IPS-18a (cell line): ENCODE results near the gene CASKIN1.

ENCODE experiments used
- H3K27ac ChIP-seq: one replicate; pipeline ENCODE4 v1.5.1; 2013; ENCODE audit warnings: low read length
- H3K27me3 ChIP-seq: one replicate; pipeline ENCODE4 v1.6.1; 2013; ENCODE audit warnings: mild to moderate bottlenecking, low read length; ENCODE audit not compliant: control insufficient read depth, insufficient read depth
- H3K36me3 ChIP-seq: one replicate; pipeline ENCODE4 v1.6.1; 2013; ENCODE audit warnings: low read depth, low read length; ENCODE audit not compliant: control insufficient read depth
- H3K4me1 ChIP-seq: one replicate; pipeline ENCODE4 v1.6.1; 2013; ENCODE audit warnings: low read depth, low read length; ENCODE audit not compliant: control insufficient read depth
- H3K4me3 ChIP-seq: one replicate; pipeline ENCODE4 v1.5.1; 2013; ENCODE audit warnings: low read length
- H3K9ac ChIP-seq: one replicate; pipeline ENCODE4 v1.6.1; 2013; ENCODE audit warnings: mild to moderate bottlenecking, low read length, moderate library complexity
- H3K9me3 ChIP-seq: one replicate; pipeline ENCODE4 v1.6.1; 2013; ENCODE audit warnings: low read depth, low read length; ENCODE audit not compliant: control insufficient read depth

The CASKIN1 gene

DNA sequence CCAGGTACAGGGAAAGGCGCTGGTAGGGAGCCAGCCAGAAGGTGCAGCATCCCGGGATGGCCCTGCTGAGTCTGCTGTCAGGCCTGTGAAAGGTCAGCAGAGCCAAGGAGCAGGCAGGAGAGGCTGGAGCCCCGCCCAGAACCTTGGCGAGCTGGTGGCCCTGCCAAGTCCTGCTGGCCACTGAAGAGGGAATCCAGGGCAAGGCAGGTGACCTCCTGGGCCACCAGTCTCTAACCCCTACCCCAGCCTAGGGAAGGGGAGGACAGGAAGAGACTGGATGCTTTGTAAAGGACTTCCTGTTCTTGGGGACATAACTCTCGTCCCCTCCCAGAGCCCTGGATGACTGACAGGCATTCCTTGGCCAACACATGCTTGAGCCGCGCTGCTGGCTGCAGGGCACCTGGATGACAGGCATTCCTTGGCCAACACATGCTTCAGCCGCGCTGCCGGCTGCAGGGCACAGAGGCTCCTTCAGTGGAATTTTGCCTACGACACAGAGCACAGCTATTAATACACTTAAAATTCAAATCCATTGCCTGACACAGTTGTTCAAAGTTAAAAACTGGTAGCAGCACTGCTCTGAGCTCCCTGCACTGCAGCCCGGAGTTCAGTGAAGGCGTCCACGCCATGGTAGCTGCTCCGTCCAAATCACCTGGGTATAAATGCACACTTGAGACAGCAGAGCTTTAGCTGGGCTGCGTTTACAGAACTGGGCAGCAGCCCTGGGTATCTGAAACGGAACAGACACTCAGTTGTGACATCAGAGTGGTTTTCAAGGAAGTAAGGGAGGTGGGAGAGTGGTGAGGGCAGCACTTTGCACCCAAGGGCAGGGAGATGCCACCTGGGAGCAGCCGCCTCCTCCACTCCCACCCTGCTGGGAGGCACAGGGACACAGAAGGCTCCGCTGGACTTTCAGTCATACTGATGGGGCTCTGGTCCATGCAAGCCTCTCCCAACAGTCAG is 16.2 kb upstream of the CASKIN1 start:
- no peaks in the 10 kb centered on the region for H3K27me3 ChIP-seq
- peak overlapping the region; percentile 64 for H3K4me3 ChIP-seq
- H3K9me3 ChIP-seq, result no peaks in the 10 kb centered on the region
- H3K9ac ChIP-seq, result no peak overlapping the region
- peaks cover 28% of the 10 kb centered on the region for H3K36me3 ChIP-seq
- no peak overlapping the region for H3K27ac ChIP-seq
- peaks cover 4% of the 10 kb centered on the region for H3K4me1 ChIP-seq

DNA sequence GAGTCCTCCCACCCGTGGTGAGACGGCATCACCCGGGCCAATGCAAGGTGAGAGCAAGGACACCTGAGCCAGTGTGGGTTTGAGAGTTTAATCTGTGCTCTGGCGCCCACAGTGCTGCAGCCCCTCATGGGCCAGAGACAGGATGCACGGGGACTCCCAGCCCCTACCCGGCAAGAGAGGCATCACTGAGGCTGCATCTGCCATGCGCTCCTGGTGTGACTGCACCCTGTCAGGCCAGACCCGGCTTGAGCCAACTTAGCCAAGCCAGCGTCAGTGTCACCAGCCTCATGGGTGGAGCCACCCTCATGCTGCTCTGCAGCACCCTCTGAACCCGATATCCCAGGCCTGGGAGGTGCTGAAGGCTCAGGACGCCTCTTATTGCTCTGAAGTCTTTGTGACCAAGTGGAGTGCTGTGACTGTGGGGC is 15.5 kb upstream of the CASKIN1 start:
- H3K9ac ChIP-seq, result no peak overlapping the region
- H3K36me3 ChIP-seq, result peaks cover 34% of the 10 kb centered on the region
- H3K27me3 ChIP-seq, result no peaks in the 10 kb centered on the region
- no peaks in the 10 kb centered on the region for H3K9me3 ChIP-seq
- H3K27ac ChIP-seq, result no peak overlapping the region
- H3K4me3 ChIP-seq, result no peak overlapping the region
- H3K4me1 ChIP-seq, result peaks cover 4% of the 10 kb centered on the region

DNA sequence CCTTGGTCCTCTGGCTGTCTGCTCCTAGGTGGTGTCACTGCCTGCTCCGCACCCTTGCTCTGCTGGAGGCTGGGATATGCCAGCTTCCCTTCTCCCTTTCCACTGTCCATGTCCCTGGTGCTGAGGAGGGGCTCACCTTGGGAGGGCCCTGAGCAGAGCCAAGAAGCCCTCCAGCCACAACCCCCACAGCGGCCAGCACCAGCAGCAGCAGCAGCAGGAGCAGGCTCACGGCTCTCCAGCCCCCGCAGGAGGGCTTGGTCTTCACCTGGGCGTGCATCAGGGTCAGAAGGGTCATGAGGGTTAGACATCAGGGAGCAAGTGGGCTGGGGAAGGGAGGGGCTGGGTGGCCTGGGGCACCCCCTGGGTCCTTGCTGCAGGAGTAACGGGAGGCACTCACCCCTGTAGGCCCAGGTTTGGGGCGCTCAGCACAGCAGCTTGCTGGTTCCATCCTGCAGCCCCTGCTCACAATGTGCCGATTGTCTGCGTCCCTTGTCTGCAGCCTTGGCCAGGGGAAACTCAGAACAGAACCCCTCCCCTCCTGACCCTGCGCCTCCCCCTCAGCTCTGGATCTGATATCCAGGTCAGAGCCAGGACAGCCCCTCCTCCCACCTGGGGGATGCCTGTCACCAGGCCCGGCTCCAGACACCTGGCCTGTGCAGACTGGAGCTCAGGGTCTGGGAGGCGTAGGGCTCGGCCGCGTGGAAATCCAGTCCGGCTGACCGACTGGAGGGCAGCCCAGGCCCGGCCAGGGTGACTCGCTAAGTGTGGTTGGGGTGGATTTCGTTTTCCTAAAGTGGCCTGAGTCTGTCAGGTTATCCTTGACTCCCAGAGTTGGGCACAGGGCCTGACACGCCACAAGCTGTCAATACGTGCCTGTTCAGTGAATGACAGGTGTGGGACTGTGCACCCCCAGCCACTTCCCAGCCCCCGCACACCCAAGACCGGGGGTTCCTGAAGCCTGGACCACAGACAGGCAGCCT is 14.3 kb upstream of the CASKIN1 start, which contains the start of gene BRICD5:
BRICD5 (minus strand) TSS at position 478 of the 980 bp plus-strand sequence; CDS start at position 448, 30 bp downstream.
- H3K4me3 ChIP-seq, result no peak within 1 kb of the TSS
- H3K4me1 ChIP-seq, result peaks cover 4% of the 10 kb centered on the region
- H3K27me3 ChIP-seq, result no peaks in the 10 kb centered on the region
- peaks cover 34% of the 10 kb centered on the region for H3K36me3 ChIP-seq
- H3K9ac ChIP-seq, result no peak within 1 kb of the TSS
- H3K9me3 ChIP-seq, result no peaks in the 10 kb centered on the region
- H3K27ac ChIP-seq, result no peak within 1 kb of the TSS

DNA sequence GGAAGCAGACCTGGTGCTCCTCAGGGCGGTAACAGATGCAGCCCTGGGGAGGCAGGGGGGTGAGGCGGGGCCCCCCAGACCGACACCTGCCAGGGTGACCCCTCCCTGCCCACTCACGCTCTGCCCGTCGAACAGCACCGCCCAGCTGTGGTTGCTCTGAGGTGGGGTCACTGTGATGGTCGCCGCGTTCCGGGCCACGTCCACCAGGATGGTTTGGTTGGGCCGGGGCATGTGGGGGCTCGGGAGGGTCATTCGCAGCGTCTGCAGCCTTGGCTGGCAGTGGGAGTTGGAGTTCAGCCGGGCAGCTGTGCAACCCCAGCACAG is 13.6 kb upstream of the CASKIN1 start:
- no peak overlapping the region for H3K9ac ChIP-seq
- H3K36me3 ChIP-seq, result peaks cover 34% of the 10 kb centered on the region
- H3K4me3 ChIP-seq, result no peak overlapping the region
- H3K9me3 ChIP-seq, result no peaks in the 10 kb centered on the region
- no peaks in the 10 kb centered on the region for H3K27me3 ChIP-seq
- H3K27ac ChIP-seq, result no peak overlapping the region
- H3K4me1 ChIP-seq, result peaks cover 4% of the 10 kb centered on the region

DNA sequence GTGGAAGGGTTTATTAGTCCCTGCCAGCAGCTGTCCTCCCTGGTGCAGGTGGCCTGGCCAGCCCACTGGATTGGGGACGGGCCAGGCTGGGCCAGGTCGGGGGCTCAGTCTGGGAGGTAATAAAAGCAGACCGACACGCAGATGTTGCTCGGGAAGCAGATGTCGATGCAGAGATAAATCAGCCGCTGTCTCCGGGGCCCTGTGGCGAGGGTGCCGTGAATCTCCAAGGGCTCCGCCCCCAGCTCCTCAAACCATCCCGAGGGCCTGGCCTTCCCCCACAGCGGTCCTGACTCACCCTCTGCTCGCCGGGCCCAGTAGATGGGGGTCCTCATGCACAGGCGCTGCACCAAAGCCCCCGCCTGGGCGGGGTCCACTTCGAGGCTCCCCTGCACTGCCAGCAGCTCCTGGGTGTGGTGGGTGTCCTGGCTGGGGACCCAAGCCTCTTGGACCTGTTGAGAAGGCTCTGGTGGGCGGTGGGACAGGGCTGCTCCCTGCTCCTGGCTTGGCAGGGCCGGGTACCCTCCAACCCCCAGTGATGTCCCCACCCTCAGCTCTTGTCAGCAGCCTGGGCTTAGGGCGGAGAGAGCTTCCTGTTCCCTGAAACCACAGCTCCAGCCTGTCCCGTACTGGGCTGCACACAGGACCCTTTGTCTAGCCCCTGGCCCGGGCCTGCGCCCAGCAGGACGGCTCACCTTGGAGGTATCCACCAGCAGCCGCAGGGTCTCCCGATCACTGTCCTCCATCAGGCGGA is 13.0 kb upstream of the CASKIN1 start:
- no peak overlapping the region for H3K9ac ChIP-seq
- no peaks in the 10 kb centered on the region for H3K27me3 ChIP-seq
- H3K9me3 ChIP-seq, result no peaks in the 10 kb centered on the region
- no peak overlapping the region for H3K27ac ChIP-seq
- peaks cover 4% of the 10 kb centered on the region for H3K4me1 ChIP-seq
- H3K4me3 ChIP-seq, result no peak overlapping the region
- peaks cover 34% of the 10 kb centered on the region for H3K36me3 ChIP-seq

DNA sequence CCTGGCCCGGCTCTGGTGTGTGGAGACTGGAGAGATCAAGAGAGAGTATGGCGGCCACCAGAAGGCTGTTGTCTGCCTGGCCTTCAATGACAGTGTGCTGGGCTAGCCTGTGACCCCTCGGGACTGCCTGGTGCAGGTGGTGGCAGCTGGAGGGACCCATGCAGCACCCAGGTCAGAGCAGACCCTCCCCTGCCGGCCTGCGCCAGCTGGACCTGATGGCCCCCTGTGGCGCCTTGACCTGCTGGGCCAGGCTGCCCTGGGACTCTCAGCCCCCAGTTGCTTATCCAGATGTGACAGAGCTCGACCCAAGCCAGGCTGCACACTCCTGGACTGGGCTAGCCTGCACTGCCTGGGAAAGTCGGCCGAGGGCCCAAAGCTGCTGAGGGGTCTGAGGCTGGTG is 12.4 kb upstream of the CASKIN1 start:
- Histone ChIP-seq H3K4me1 (peaks cover 4% of the 10 kb centered on the region), H3K27ac (no peak overlapping the region), H3K9ac (no peak overlapping the region), H3K4me3 (no peak overlapping the region), H3K9me3 (no peaks in the 10 kb centered on the region), H3K36me3 (peaks cover 34% of the 10 kb centered on the region), H3K27me3 (no peaks in the 10 kb centered on the region)

DNA sequence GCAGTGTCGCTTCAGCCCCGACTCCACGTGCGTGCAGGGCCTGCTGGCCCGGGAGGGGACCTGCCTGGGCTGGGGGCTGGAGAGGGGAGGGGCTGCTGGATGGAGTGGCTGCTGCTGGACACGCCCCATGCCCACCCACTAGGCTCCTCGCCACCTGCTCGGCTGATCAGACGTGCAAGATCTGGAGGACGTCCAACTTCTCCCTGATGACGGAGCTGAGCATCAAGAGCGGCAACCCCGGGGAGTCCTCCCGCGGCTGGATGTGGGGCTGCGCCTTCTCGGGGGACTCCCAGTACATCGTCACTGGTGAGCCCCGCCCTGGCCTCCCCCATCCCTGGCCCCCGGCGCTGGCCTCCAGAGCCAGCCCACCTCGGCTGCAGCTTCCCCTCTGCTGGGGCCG is 11.9 kb upstream of the CASKIN1 start:
- no peak overlapping the region for H3K27ac ChIP-seq
- H3K4me1 ChIP-seq, result peaks cover 4% of the 10 kb centered on the region

DNA sequence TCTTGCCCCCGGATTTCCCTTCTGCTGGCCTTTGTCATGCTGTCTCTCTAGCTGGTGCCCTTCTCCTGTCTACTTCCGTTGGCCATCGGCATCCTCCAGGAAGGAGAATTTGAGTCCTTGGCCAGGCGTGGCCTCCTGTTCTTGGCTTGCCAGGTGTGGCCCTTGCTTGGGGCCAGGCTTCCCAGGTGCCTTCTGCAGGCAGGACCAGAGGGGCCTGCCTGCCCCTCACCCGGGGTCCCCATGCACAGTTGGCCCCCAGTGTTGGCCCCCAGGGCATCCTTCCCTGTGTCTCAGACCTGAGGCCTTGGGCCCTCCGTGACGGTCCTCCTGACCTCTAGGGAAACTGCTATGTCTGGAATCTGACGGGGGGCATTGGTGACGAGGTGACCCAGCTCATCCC is 11.5 kb upstream of the CASKIN1 start:
- H3K9ac ChIP-seq, result no peak overlapping the region
- H3K4me1 ChIP-seq, result peaks cover 1% of the 10 kb centered on the region
- no peak overlapping the region for H3K4me3 ChIP-seq
- H3K27ac ChIP-seq, result no peak overlapping the region
- no peaks in the 10 kb centered on the region for H3K9me3 ChIP-seq
- peaks cover 33% of the 10 kb centered on the region for H3K36me3 ChIP-seq
- no peaks in the 10 kb centered on the region for H3K27me3 ChIP-seq

More for the DNA sequence above, 11.9 kb upstream of the CASKIN1 start:
- no peaks in the 10 kb centered on the region for H3K27me3 ChIP-seq
- H3K4me3 ChIP-seq, result no peak overlapping the region
- H3K36me3 ChIP-seq, result peaks cover 34% of the 10 kb centered on the region
- H3K9me3 ChIP-seq, result no peaks in the 10 kb centered on the region
- H3K9ac ChIP-seq, result no peak overlapping the region

DNA sequence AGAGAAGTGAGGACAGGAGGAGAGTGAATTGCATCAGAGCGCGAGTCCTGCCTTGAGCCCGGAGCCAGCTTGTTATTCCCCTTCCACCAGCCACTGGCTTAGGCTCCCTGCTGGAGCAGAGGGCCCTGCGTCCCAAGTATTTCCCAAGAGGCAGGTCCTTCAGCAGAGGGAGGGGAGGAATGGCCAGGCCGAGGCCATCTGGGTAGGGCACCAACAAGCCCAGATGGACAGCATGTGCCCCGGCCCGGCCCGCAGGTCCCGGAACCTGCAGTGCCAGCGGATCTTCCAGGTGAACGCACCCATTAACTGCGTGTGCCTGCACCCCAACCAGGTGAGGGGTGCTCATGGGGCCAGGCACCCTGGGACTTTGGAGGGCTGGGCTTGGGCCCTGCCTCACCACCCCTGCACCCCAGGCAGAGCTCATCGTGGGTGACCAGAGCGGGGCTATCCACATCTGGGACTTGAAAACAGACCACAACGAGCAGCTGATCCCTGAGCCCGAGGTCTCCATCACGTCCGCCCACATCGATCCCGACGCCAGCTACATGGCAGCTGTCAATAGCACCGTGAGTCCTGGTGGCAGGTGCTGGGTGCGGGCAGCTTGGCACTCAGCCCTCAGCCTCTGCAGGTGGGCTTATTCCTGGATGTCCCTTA is 10.5 kb upstream of the CASKIN1 start:
- no peaks in the 10 kb centered on the region for H3K9me3 ChIP-seq
- peaks cover 26% of the 10 kb centered on the region for H3K36me3 ChIP-seq
- no peak overlapping the region for H3K27ac ChIP-seq
- no peak overlapping the region for H3K4me3 ChIP-seq
- no peaks in the 10 kb centered on the region for H3K4me1 ChIP-seq
- H3K27me3 ChIP-seq, result no peaks in the 10 kb centered on the region
- no peak overlapping the region for H3K9ac ChIP-seq

DNA sequence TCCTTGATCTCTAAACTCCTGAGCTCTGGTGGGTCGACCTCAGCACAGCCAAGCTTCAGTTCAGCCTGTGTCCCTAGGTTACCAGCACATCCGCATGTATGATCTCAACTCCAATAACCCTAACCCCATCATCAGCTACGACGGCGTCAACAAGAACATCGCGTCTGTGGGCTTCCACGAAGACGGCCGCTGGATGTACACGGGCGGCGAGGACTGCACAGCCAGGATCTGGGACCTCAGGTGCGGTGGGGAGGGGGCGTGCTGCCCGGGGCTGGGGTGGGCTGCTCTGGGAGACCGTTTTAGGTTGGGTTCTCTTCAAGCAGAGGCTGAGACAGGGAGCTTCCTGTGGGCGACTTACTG is 10.0 kb upstream of the CASKIN1 start:
- peak overlapping the region; percentile 96 for H3K4me3 ChIP-seq
- no peak overlapping the region for H3K9ac ChIP-seq
- H3K27ac ChIP-seq, result no peak overlapping the region
- H3K27me3 ChIP-seq, result no peaks in the 10 kb centered on the region
- H3K4me1 ChIP-seq, result no peaks in the 10 kb centered on the region
- H3K9me3 ChIP-seq, result no peaks in the 10 kb centered on the region
- peaks cover 25% of the 10 kb centered on the region for H3K36me3 ChIP-seq
